Measurements from ENCODE around the gene FAM222B. TPM values are rescaled to one million over a fixed set of nuclear protein-coding genes. Genes with fewer than 3 reads are reported as not detected.

FAM222B gene
- polyA plus RNA-seq, 1 donor (not counting 4 experiments of a cell fraction or from before 2014, with no cell fraction given): 6.5 TPM

- Histone ChIP-seq H3K9ac (ENCODE audit: control insufficient read depth, extremely low read depth, insufficient read depth, low read length) (no peak overlapping the region), H3K79me2 (ENCODE audit: control insufficient read depth, insufficient read depth, low read length) (peaks cover 7% of the 10 kb centered on the region), H3K27me3 (ENCODE audit: control insufficient read depth, extremely low read depth, insufficient read depth, low read length) (no peaks in the 10 kb centered on the region), H3K9me3 (ENCODE audit: control insufficient read depth, low read depth, low read length) (no peaks in the 10 kb centered on the region), H3K4me3 (ENCODE audit: control insufficient read depth in 2 of 3, extremely low read depth in 1 of 3, insufficient read depth in 2 of 3, low read depth in 1 of 3, low read length in 3 of 3) (no peak overlapping the region), H4K20me1 (ENCODE audit: control insufficient read depth, extremely low read depth, insufficient read depth, low read length) (peaks cover 7% of the 10 kb centered on the region), H2AFZ (ENCODE audit: control insufficient read depth, low read length) (no peak overlapping the region), H3K4me1 (ENCODE audit: control insufficient read depth, extremely low read depth, insufficient read depth, low read length) (no peaks in the 10 kb centered on the region), H3K27ac (ENCODE audit: control insufficient read depth, insufficient read depth, low read length) (no peak overlapping the region), H3K4me2 (ENCODE audit: control insufficient read depth, extremely low read depth, insufficient read depth, low read depth, low read length) (no peak overlapping the region), H3K9me1 (ENCODE audit: control insufficient read depth, extremely low read depth, insufficient read depth, low read length) (peaks cover 2% of the 10 kb centered on the region), H3K36me3 (ENCODE audit: control insufficient read depth in 2 of 2, extremely low read depth in 1 of 2, insufficient read depth in 2 of 2, low read length in 2 of 2) (peaks cover 17 to 27% of the 10 kb centered on the region in 2 experiments)
- DNase-seq (ENCODE audit: low read depth, low spot score) (no peak), FAIRE-seq (no peak)
- TF ChIP-seq, protein P1, sequence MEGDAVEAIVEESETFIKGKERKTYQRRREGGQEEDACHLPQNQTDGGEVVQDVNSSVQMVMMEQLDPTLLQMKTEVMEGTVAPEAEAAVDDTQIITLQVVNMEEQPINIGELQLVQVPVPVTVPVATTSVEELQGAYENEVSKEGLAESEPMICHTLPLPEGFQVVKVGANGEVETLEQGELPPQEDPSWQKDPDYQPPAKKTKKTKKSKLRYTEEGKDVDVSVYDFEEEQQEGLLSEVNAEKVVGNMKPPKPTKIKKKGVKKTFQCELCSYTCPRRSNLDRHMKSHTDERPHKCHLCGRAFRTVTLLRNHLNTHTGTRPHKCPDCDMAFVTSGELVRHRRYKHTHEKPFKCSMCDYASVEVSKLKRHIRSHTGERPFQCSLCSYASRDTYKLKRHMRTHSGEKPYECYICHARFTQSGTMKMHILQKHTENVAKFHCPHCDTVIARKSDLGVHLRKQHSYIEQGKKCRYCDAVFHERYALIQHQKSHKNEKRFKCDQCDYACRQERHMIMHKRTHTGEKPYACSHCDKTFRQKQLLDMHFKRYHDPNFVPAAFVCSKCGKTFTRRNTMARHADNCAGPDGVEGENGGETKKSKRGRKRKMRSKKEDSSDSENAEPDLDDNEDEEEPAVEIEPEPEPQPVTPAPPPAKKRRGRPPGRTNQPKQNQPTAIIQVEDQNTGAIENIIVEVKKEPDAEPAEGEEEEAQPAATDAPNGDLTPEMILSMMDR (optimal IDR thresholded peaks at IDR 0.05 in 1 of 3, IDR thresholded peaks at IDR 0.05 in 1 of 3, conservative IDR thresholded peaks at IDR 0.05 in 1 of 3; ENCODE audit: extremely low read depth in 1 of 3, insufficient read depth in 2 of 3, low read length in 3 of 3): no peak
- dilution Hi-C loops (cut with MboI; ENCODE audit: extremely low pct_ligation_motif_present, low sequenced_read_pairs): no loop called here
Observed at GRCh38 chr17:28756049-28756804, 86.4 kb downstream of the FAM222B start.

DNA sequence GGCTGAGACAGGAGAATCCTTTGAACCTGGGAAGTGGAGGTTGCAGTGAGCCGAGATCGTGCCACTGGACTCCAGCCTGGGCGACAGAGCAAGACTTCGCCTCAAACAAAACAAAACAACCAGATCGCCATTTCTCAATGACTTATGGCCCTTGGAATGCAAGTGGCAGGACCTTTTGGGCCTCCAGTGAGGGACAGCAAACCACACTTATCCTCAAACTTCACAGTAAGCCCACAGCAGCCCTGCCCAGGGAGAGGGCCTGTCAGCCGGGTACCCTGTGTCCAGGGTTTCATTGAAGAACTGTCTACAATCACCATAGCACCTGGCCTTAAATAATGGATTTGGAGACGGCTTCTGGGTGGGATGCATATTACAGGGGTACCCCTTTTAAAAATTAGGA, 87.1 kb downstream of the FAM222B start:
- peaks cover 13% of the 10 kb centered on the region for H3K79me2 ChIP-seq (ENCODE audit: control insufficient read depth, insufficient read depth, low read length)
- H3K27ac ChIP-seq (ENCODE audit: control insufficient read depth, insufficient read depth, low read length): no peak overlapping the region
- H3K4me3 ChIP-seq (ENCODE audit: control insufficient read depth in 2 of 3, extremely low read depth in 1 of 3, insufficient read depth in 2 of 3, low read depth in 1 of 3, low read length in 3 of 3): no peak overlapping the region
- H3K4me1 ChIP-seq (ENCODE audit: control insufficient read depth, extremely low read depth, insufficient read depth, low read length): no peaks in the 10 kb centered on the region
- peaks cover 24 to 29% of the 10 kb centered on the region in 2 experiments for H3K36me3 ChIP-seq (ENCODE audit: control insufficient read depth in 2 of 2, extremely low read depth in 1 of 2, insufficient read depth in 2 of 2, low read length in 2 of 2)
- peaks cover 5% of the 10 kb centered on the region for H4K20me1 ChIP-seq (ENCODE audit: control insufficient read depth, extremely low read depth, insufficient read depth, low read length)
- no peaks in the 10 kb centered on the region for H3K9me3 ChIP-seq (ENCODE audit: control insufficient read depth, low read depth, low read length)
- no peak overlapping the region for H3K4me2 ChIP-seq (ENCODE audit: control insufficient read depth, extremely low read depth, insufficient read depth, low read depth, low read length)
- no peak overlapping the region for H3K9ac ChIP-seq (ENCODE audit: control insufficient read depth, extremely low read depth, insufficient read depth, low read length)
- H3K9me1 ChIP-seq (ENCODE audit: control insufficient read depth, extremely low read depth, insufficient read depth, low read length): peaks cover 2% of the 10 kb centered on the region
- no peaks in the 10 kb centered on the region for H3K27me3 ChIP-seq (ENCODE audit: control insufficient read depth, extremely low read depth, insufficient read depth, low read length)
- TF ChIP-seq, protein P1 (optimal IDR thresholded peaks at IDR 0.05 in 1 of 3, IDR thresholded peaks at IDR 0.05 in 1 of 3, conservative IDR thresholded peaks at IDR 0.05 in 1 of 3; ENCODE audit: extremely low read depth in 1 of 3, insufficient read depth in 2 of 3, low read length in 3 of 3): no peak
- TF ChIP-seq EZH2 (IDR thresholded peaks at IDR 0.05; ENCODE audit: low read length): no peak
- DNase-seq (ENCODE audit: low read depth, low spot score) (no peak), FAIRE-seq (no peak)
- no peak overlapping the region for H2AFZ ChIP-seq (ENCODE audit: control insufficient read depth, low read length)
- dilution Hi-C loops (cut with MboI; ENCODE audit: extremely low pct_ligation_motif_present, low sequenced_read_pairs): no loop called here
